ENCODE results near the gene ABCC11.

- TF ChIP-seq YY1 (IDR thresholded peaks at IDR 0.05; ENCODE audit: insufficient read depth, insufficient read length), result no peak
- TF ChIP-seq ZNF274 (IDR thresholded peaks at IDR 0.05; ENCODE audit: low read depth, low read length), result no peak
Measured at GRCh38 chr16:48204825-48205151, 42.6 kb downstream of the ABCC11 start.

All from NT2/D1 (cell line).